Activated effector memory CD4-positive, alpha-beta T cell treated with anti-CD3 and anti-CD28 coated beads, Interleukin-2, amount 50 U/mL, for 16 hours (primary cell): Measurements from ENCODE around the gene MAP3K12.

Experiments
- DNase-seq: peaks from one replicate; pipeline ENCODE4 v3.0.0-alpha.2; 2020

Gene MAP3K12

GRCh38 chr12:53430116-53430515 is 69.1 kb downstream of the MAP3K12 start:
- no peak for DNase-seq
